ENCODE measurements around the gene NMRK2.
A peak's percentile ranks its signal among the peaks of the same experiment; 100 is the strongest.
"Not testable (repeated sequence)": the region's sequence is repeated elsewhere in the genome, so short reads cannot be mapped to it uniquely, and the experiment has no call there.

The NMRK2 gene

GRCh38 chr19:3950871-3951861 lies 18.3 kb downstream of the NMRK2 start:
- H3K27me3 Mint-ChIP-seq, result peaks cover 44% of the 10 kb centered on the region
- no peaks in the 10 kb centered on the region for H3K9me3 Mint-ChIP-seq
- no peak overlapping the region for H3K27ac Mint-ChIP-seq
- ATAC-seq, result peak; percentile 29
- peaks cover 20% of the 10 kb centered on the region for H3K4me1 Mint-ChIP-seq
- peaks cover 15% of the 10 kb centered on the region for H3K36me3 Mint-ChIP-seq
- peak overlapping the region; percentile 11 for H3K4me3 Mint-ChIP-seq

- not testable (repeated sequence) for H3K4me3 Mint-ChIP-seq, H3K27ac Mint-ChIP-seq, ATAC-seq, H3K9me3 Mint-ChIP-seq
- Mint-ChIP-seq H3K27me3 (peaks cover 28% of the 10 kb centered on the region), H3K4me1 (peaks cover 20% of the 10 kb centered on the region), H3K36me3 (peaks cover 24% of the 10 kb centered on the region)
These were observed 19.9 kb downstream of the NMRK2 start for GRCh38 chr19:3952755-3953276.

- no peak overlapping the region for H3K27ac Mint-ChIP-seq
- peaks cover 27% of the 10 kb centered on the region for H3K27me3 Mint-ChIP-seq
- ATAC-seq, result no peak
- no peaks in the 10 kb centered on the region for H3K9me3 Mint-ChIP-seq
- H3K36me3 Mint-ChIP-seq, result peaks cover 30% of the 10 kb centered on the region
- H3K4me1 Mint-ChIP-seq, result peaks cover 20% of the 10 kb centered on the region
- H3K4me3 Mint-ChIP-seq, result no peak overlapping the region
These were observed 21.2 kb downstream of the NMRK2 start for GRCh38 chr19:3954107-3954506.

GRCh38 chr19:3955276-3955675 lies 22.4 kb downstream of the NMRK2 start:
- not testable (repeated sequence) for ATAC-seq, H3K27ac Mint-ChIP-seq, H3K4me3 Mint-ChIP-seq, H3K9me3 Mint-ChIP-seq
- H3K36me3 Mint-ChIP-seq, result peaks cover 38% of the 10 kb centered on the region
- H3K27me3 Mint-ChIP-seq, result peaks cover 27% of the 10 kb centered on the region
- peaks cover 20% of the 10 kb centered on the region for H3K4me1 Mint-ChIP-seq

GRCh38 chr19:3955688-3956087 lies 22.8 kb downstream of the NMRK2 start:
- H3K9me3 Mint-ChIP-seq, result no peaks in the 10 kb centered on the region
- ATAC-seq, result no peak
- H3K27me3 Mint-ChIP-seq, result peaks cover 27% of the 10 kb centered on the region

GRCh38 chr19:3958836-3959765 lies 26.2 kb downstream of the NMRK2 start:
- ATAC-seq, result peak; percentile 24
- no peak overlapping the region for H3K27ac Mint-ChIP-seq
- H3K4me1 Mint-ChIP-seq, result no peaks in the 10 kb centered on the region
- H3K9me3 Mint-ChIP-seq, result no peaks in the 10 kb centered on the region
- no peak overlapping the region for H3K4me3 Mint-ChIP-seq
- H3K27me3 Mint-ChIP-seq, result no peaks in the 10 kb centered on the region
- H3K36me3 Mint-ChIP-seq, result peaks cover 64% of the 10 kb centered on the region

More at GRCh38 chr19:3955688-3956087, 22.8 kb downstream of the NMRK2 start:
- H3K4me3 Mint-ChIP-seq, result no peak overlapping the region
- H3K4me1 Mint-ChIP-seq, result peaks cover 20% of the 10 kb centered on the region
- peaks cover 41% of the 10 kb centered on the region for H3K36me3 Mint-ChIP-seq
- H3K27ac Mint-ChIP-seq, result no peak overlapping the region

GRCh38 chr19:3959766-3960131 lies 26.9 kb downstream of the NMRK2 start:
- no peaks in the 10 kb centered on the region for H3K4me1 Mint-ChIP-seq
- H3K4me3 Mint-ChIP-seq, result no peak overlapping the region
- H3K27ac Mint-ChIP-seq, result no peak overlapping the region
- no peaks in the 10 kb centered on the region for H3K27me3 Mint-ChIP-seq
- H3K9me3 Mint-ChIP-seq, result no peaks in the 10 kb centered on the region
- no peak for ATAC-seq
- H3K36me3 Mint-ChIP-seq, result peaks cover 66% of the 10 kb centered on the region

GRCh38 chr19:3961007-3961406 lies 28.1 kb downstream of the NMRK2 start:
- no peak overlapping the region for H3K4me3 Mint-ChIP-seq
- no peaks in the 10 kb centered on the region for H3K27me3 Mint-ChIP-seq
- H3K9me3 Mint-ChIP-seq, result no peaks in the 10 kb centered on the region
- H3K4me1 Mint-ChIP-seq, result no peaks in the 10 kb centered on the region
- H3K27ac Mint-ChIP-seq, result no peak overlapping the region
- ATAC-seq, result no peak
- H3K36me3 Mint-ChIP-seq, result peaks cover 59% of the 10 kb centered on the region

- Mint-ChIP-seq H3K4me1 (peaks cover 7% of the 10 kb centered on the region), H3K36me3 (peaks cover 52% of the 10 kb centered on the region), H3K9me3 (no peaks in the 10 kb centered on the region), H3K4me3 (no peak overlapping the region), H3K27ac (no peak overlapping the region), H3K27me3 (no peaks in the 10 kb centered on the region)
- no peak for ATAC-seq
These were observed 30.8 kb downstream of the NMRK2 start for GRCh38 chr19:3963458-3964255.

GRCh38 chr19:3964256-3965194 lies 31.7 kb downstream of the NMRK2 start:
- Mint-ChIP-seq H3K27ac (no peak overlapping the region), H3K4me1 (peaks cover 12% of the 10 kb centered on the region), H3K9me3 (no peaks in the 10 kb centered on the region), H3K27me3 (no peaks in the 10 kb centered on the region), H3K4me3 (no peak overlapping the region), H3K36me3 (peaks cover 59% of the 10 kb centered on the region)
- no peak for ATAC-seq

- Mint-ChIP-seq H3K9me3 (no peaks in the 10 kb centered on the region), H3K4me3 (no peak overlapping the region), H3K27me3 (no peaks in the 10 kb centered on the region), H3K36me3 (peaks cover 50% of the 10 kb centered on the region), H3K4me1 (peaks cover 26% of the 10 kb centered on the region), H3K27ac (no peak overlapping the region)
- no peak for ATAC-seq
These were observed 33.5 kb downstream of the NMRK2 start for GRCh38 chr19:3966051-3967017.

GRCh38 chr19:3967983-3968382 lies 35.1 kb downstream of the NMRK2 start:
- H3K27ac Mint-ChIP-seq, ATAC-seq, H3K27me3 Mint-ChIP-seq, H3K9me3 Mint-ChIP-seq, H3K4me3 Mint-ChIP-seq: not testable (repeated sequence)
- peaks cover 41% of the 10 kb centered on the region for H3K36me3 Mint-ChIP-seq
- H3K4me1 Mint-ChIP-seq, result peaks cover 28% of the 10 kb centered on the region

Measured in stimulated activated memory B cell treated with anti-CD40 and anti-IgM and Interleukin-4, amounts not matched to agents 10 μg/mL and 1 μg/mL and 100 μg/mL, for 72 hours (primary cell).